HFF-Myc (cell line): ENCODE results near the gene SH3BGRL.
"Not testable (repeated sequence)": the region's sequence is repeated elsewhere in the genome, so short reads cannot be mapped to it uniquely, and the experiment has no call there.

Experiments used
- DNase-seq: peaks from one replicate; pipeline ENCODE4 v3.0.0-alpha.2; 2011; ENCODE audit warnings: low read depth; ENCODE audit errors: extremely low read depth
- H3K4me3 ChIP-seq: replicated peaks from 2 replicates; pipeline ENCODE4 v1.5.1; 2011; ENCODE audit warnings: low read depth, mild to moderate bottlenecking, control low read depth, low read length
- TF ChIP-seq, protein P1 (sequence below): IDR thresholded peaks from 2 replicates; pipeline ENCODE4 v1.5.1; 2012; ENCODE audit warnings: mild to moderate bottlenecking, low read depth, low read length, control low read depth; ENCODE audit errors: missing control alignments

The SH3BGRL gene

DNA sequence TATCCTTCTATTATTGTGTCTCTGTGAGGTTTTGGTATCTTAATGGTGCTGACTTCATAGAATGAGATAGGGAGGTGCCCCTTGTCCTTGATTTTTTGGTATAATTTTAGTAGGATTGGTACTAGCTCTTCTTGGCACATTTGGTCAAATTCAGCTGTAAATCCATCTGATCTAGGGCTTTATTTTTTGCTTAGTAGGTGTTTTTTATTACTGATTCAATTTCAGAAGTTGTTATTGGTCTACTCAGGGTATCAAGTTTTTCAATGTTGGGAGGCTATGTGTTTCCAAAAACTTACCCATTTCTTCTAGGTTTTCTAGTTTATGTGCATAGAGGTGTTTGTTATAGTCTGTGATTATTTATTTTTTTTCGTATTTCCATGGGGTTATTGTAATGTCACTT lies 103.3 kb downstream of the SH3BGRL start:
- no peak overlapping the region for H3K4me3 ChIP-seq
- no peak for DNase-seq
- TF ChIP-seq, protein P1, sequence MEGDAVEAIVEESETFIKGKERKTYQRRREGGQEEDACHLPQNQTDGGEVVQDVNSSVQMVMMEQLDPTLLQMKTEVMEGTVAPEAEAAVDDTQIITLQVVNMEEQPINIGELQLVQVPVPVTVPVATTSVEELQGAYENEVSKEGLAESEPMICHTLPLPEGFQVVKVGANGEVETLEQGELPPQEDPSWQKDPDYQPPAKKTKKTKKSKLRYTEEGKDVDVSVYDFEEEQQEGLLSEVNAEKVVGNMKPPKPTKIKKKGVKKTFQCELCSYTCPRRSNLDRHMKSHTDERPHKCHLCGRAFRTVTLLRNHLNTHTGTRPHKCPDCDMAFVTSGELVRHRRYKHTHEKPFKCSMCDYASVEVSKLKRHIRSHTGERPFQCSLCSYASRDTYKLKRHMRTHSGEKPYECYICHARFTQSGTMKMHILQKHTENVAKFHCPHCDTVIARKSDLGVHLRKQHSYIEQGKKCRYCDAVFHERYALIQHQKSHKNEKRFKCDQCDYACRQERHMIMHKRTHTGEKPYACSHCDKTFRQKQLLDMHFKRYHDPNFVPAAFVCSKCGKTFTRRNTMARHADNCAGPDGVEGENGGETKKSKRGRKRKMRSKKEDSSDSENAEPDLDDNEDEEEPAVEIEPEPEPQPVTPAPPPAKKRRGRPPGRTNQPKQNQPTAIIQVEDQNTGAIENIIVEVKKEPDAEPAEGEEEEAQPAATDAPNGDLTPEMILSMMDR: no peak

- H3K4me3 ChIP-seq: no peak overlapping the region
- TF ChIP-seq, protein P1: no peak
- DNase-seq: no peak
Measured at GRCh38 chrX:81308086-81308829, 106.4 kb downstream of the SH3BGRL start.

GRCh38 chrX:81316163-81316562 lies 114.3 kb downstream of the SH3BGRL start:
- no peak overlapping the region for H3K4me3 ChIP-seq
- TF ChIP-seq, protein P1: no peak
- no peak for DNase-seq

GRCh38 chrX:81331653-81332052 lies 129.8 kb downstream of the SH3BGRL start:
- DNase-seq, H3K4me3 ChIP-seq: not testable (repeated sequence)

GRCh38 chrX:81336455-81337152 lies 134.7 kb downstream of the SH3BGRL start:
- DNase-seq: no peak
- TF ChIP-seq, protein P1: no peak

DNA sequence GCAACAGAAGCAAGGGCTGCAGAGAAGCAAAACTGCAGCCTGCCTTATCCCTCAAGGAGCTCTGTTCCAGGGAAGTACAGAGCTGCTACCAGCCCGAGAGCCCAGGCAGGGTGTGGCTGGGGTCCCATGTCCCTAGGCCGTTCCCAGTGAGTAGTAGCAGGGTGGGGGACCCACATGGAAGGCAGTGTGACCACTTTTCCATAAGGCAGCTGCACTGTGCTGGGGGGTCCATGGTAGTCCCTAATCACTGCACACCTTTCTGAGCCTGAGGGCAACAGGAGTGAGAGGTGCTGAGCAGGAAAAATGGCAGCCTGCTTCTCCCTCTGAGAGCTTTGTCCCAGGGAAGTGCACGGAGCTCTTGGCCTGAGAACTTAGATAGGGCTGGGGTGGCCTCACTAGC lies 135.9 kb downstream of the SH3BGRL start:
- TF ChIP-seq, protein P1: no peak
- no peak overlapping the region for H3K4me3 ChIP-seq
- no peak for DNase-seq

More at GRCh38 chrX:81336455-81337152, 134.7 kb downstream of the SH3BGRL start:
- no peak overlapping the region for H3K4me3 ChIP-seq

- TF ChIP-seq, protein P1: no peak
- DNase-seq: no peak
- H3K4me3 ChIP-seq: no peak overlapping the region
Measured at GRCh38 chrX:81338924-81339323, 137.0 kb downstream of the SH3BGRL start.

DNA sequence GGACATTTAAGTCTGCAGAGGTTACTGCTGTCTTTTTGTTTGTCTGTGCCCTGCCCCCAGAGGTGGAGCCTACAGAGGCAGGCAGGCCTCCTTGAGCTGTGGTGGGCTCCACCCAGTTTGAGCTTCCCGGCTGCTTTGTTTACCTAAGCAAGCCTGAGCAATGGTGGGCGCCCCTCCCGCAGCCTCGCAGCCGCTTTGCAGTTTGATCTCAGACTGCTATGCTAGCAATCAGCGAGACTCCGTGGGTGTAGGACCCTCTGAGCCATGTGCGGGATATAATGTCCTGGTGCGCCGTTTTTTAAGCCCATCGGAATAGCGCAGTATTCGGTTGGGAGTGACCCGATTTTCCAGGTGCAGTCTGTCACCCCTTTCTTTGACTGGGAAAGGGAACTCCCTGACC lies 143.4 kb downstream of the SH3BGRL start:
- H3K4me3 ChIP-seq, DNase-seq: not testable (repeated sequence)
